Hepatocyte (in vitro differentiated cells): ENCODE measurements around the gene SLC39A11. TPM values are rescaled to one million over a fixed set of nuclear protein-coding genes. Genes with fewer than 3 reads are reported as not detected.
"Not testable (repeated sequence)": the region's sequence is repeated elsewhere in the genome, so short reads cannot be mapped to it uniquely, and the experiment has no call there.

ENCODE experiments used
- DNase-seq: peaks from one replicate; pipeline ENCODE4 v3.0.0-alpha.2; 2016; ENCODE audit warnings: low spot score
- H2AFZ ChIP-seq: fragments of 200-600 bp; sonication (generic); 2 replicates; pipeline ENCODE4 v1.6.0; 2016; ENCODE audit warnings: antibody characterized with exemption, mild to moderate bottlenecking
- H3K27ac ChIP-seq: fragments of 200-600 bp; sonication (generic); 2 replicates; pipeline ENCODE4 v1.5.1; 2016; ENCODE audit warnings: mild to moderate bottlenecking
- H3K27me3 ChIP-seq: fragments of 200-600 bp; sonication (generic); 2 replicates; pipeline ENCODE4 v1.6.1; 2016
- H3K36me3 ChIP-seq: fragments of 200-600 bp; sonication (generic); replicated peaks from 2 replicates; pipeline ENCODE4 v1.5.1; 2016; ENCODE audit warnings: low read depth; ENCODE audit not compliant: insufficient read depth
- H3K4me1 ChIP-seq: fragments of 200-600 bp; sonication (generic); 2 replicates; pipeline ENCODE4 v1.5.1; 2016; ENCODE audit warnings: mild to moderate bottlenecking, moderate library complexity; ENCODE audit not compliant: insufficient read depth
- H3K4me2 ChIP-seq: fragments of 200-600 bp; sonication (generic); 2 replicates; pipeline ENCODE4 v1.6.0; 2016
- H3K4me3 ChIP-seq: fragments of 200-600 bp; sonication (generic); 2 replicates; pipeline ENCODE4 v1.5.1; 2016; ENCODE audit warnings: mild to moderate bottlenecking
- H3K79me2 ChIP-seq: fragments of 200-600 bp; sonication (generic); 2 replicates; pipeline ENCODE4 v1.6.0; 2017; ENCODE audit warnings: mild to moderate bottlenecking
- H3K9me2 ChIP-seq: fragments of 200-600 bp; sonication (generic); replicated peaks from 2 replicates; pipeline ENCODE4 v1.6.0; 2017; ENCODE audit warnings: mild to moderate bottlenecking; ENCODE audit not compliant: insufficient read depth
- H3K9me3 ChIP-seq: fragments of 200-600 bp; sonication (generic); 2 replicates; pipeline ENCODE4 v1.5.1; 2016; ENCODE audit warnings: low read depth, mild to moderate bottlenecking
- H4K20me1 ChIP-seq: fragments of 200-600 bp; sonication (generic); 2 replicates; pipeline ENCODE4 v1.6.0; 2016; ENCODE audit warnings: mild to moderate bottlenecking; ENCODE audit not compliant: insufficient read depth, poor library complexity, severe bottlenecking
- CTCF ChIP-seq: fragments of 200-600 bp; sonication (generic); IDR thresholded peaks from 2 replicates; pipeline ENCODE4 v1.5.1; 2016; ENCODE audit warnings: antibody characterized with exemption, mild to moderate bottlenecking; ENCODE audit not compliant: poor library complexity
- EZH2 ChIP-seq: fragments of 200-600 bp; sonication (generic); IDR thresholded peaks from 2 replicates; pipeline ENCODE4 v1.6.1; 2016; ENCODE audit warnings: antibody characterized with exemption, mild to moderate bottlenecking, borderline replicate concordance
- EZH2phosphoT487 ChIP-seq: fragments of 200-600 bp; sonication (generic); IDR thresholded peaks from one replicate; pipeline ENCODE4 v1.6.1; 2018; ENCODE audit warnings: antibody characterized with exemption, mild to moderate bottlenecking, low read depth, moderate library complexity; ENCODE audit not compliant: unreplicated experiment, severe bottlenecking
- WGBS: methylation state at CpG from one replicate; pipeline ENCODE4 v1.1.6; 2016; ENCODE audit warnings: low lambda C conversion rate; ENCODE audit errors: missing lambda C conversion rate; 5-methylcytosine and 5-hydroxymethylcytosine counted together
- polyA plus RNA-seq: library from polyadenylated mRNA; unstranded; fragments of >200 nt; fragmentation: Nextera tagmentation; extraction: Ambion mirVana; gene quantifications from 2 replicates; pipeline ENCODE4 v1.2.1, GENCODE V29; 2016
- total RNA-seq: library from RNA; depleted of rRNA; stranded (reverse); fragments of >200 nt; gene quantifications from 2 replicates; pipeline ENCODE4 v1.2.3, GENCODE V29; 2014

Gene SLC39A11
- total and polyA plus RNA-seq, 2 experiments from 2014 or later, result 37.7 to 39.1 TPM

GRCh38 chr17:73000832-73001231 lies 91.7 kb downstream of the SLC39A11 start:
- no peak for TF ChIP-seq EZH2
- TF ChIP-seq CTCF, result no peak
- no peak for TF ChIP-seq EZH2phosphoT487
- Histone ChIP-seq H3K9me3 (no peaks in the 10 kb centered on the region), H3K27me3 (no peaks in the 10 kb centered on the region), H3K4me2 (no peak overlapping the region), H3K36me3 (no peaks in the 10 kb centered on the region), H2AFZ (no peak overlapping the region), H3K4me3 (no peak overlapping the region), H3K27ac (no peak overlapping the region), H4K20me1 (no peaks in the 10 kb centered on the region), H3K79me2 (no peaks in the 10 kb centered on the region), H3K9me2 (no peaks in the 10 kb centered on the region), H3K4me1 (no peaks in the 10 kb centered on the region)
- 87% methylated on average over 3 of the region's 3 CpGs for WGBS
- DNase-seq, result no peak

- 75% methylated on average over 5 of the region's 5 CpGs for WGBS
- not testable (repeated sequence) for H3K4me3 ChIP-seq, H2AFZ ChIP-seq, H3K36me3 ChIP-seq, H3K79me2 ChIP-seq, H4K20me1 ChIP-seq, H3K9me3 ChIP-seq, H3K4me1 ChIP-seq, H3K27me3 ChIP-seq, H3K4me2 ChIP-seq, DNase-seq, H3K27ac ChIP-seq, H3K9me2 ChIP-seq
Measured at GRCh38 chr17:72999474-72999873, 93.0 kb downstream of the SLC39A11 start.

GRCh38 chr17:72998343-72998742 lies 94.1 kb downstream of the SLC39A11 start:
- no peaks in the 10 kb centered on the region for H3K9me3 ChIP-seq
- H3K9me2 ChIP-seq, result no peaks in the 10 kb centered on the region
- no peaks in the 10 kb centered on the region for H4K20me1 ChIP-seq
- no peaks in the 10 kb centered on the region for H3K27me3 ChIP-seq
- H3K36me3 ChIP-seq, result no peaks in the 10 kb centered on the region
- H3K4me1 ChIP-seq, result no peaks in the 10 kb centered on the region
- no peaks in the 10 kb centered on the region for H3K79me2 ChIP-seq
- no peak for TF ChIP-seq CTCF
- TF ChIP-seq EZH2phosphoT487, result no peak
- TF ChIP-seq EZH2, result no peak
- DNase-seq, result no peak
- 76% methylated on average over 1 of the region's 1 CpG for WGBS
- no peak overlapping the region for H3K27ac ChIP-seq
- no peak overlapping the region for H3K4me3 ChIP-seq
- no peak overlapping the region for H3K4me2 ChIP-seq
- no peak overlapping the region for H2AFZ ChIP-seq

GRCh38 chr17:72997559-72997958 lies 94.9 kb downstream of the SLC39A11 start:
- H3K79me2 ChIP-seq, result no peaks in the 10 kb centered on the region
- H3K36me3 ChIP-seq, result no peaks in the 10 kb centered on the region
- H3K9me3 ChIP-seq, result no peaks in the 10 kb centered on the region
- TF ChIP-seq CTCF (no peak), EZH2 (no peak), EZH2phosphoT487 (no peak)
- no peaks in the 10 kb centered on the region for H3K4me1 ChIP-seq
- no peak overlapping the region for H3K4me3 ChIP-seq
- H2AFZ ChIP-seq, result no peak overlapping the region
- DNase-seq, result no peak
- no peaks in the 10 kb centered on the region for H4K20me1 ChIP-seq
- no peak overlapping the region for H3K27ac ChIP-seq
- WGBS, result 76% methylated on average over 6 of the region's 6 CpGs
- H3K9me2 ChIP-seq, result no peaks in the 10 kb centered on the region
- H3K27me3 ChIP-seq, result no peaks in the 10 kb centered on the region
- no peak overlapping the region for H3K4me2 ChIP-seq
